WTC11 (cell line): Measurements from ENCODE around the gene CFL1. TPM values are rescaled to one million over a fixed set of nuclear protein-coding genes. Genes with fewer than 3 reads are reported as not detected.
"Not testable (repeated sequence)": the region's sequence is repeated elsewhere in the genome, so short reads cannot be mapped to it uniquely, and the experiment has no call there.

Experiments
- ATAC-seq: fragments of 200-7000 bp; cut with Tn5 transposase; 2 replicates; pipeline ENCODE4 v1.10.0; 2021; ENCODE audit warnings: mild to moderate bottlenecking, moderate library complexity
- CTCF ChIA-PET: fragments of 300-600 bp; sonication (Branson Sonifier 250); formaldehyde crosslinking; loops from one replicate; lab custom pipeline; 2021; ENCODE audit warnings: antibody characterized with exemption; lab: Charles Lee
- POLR2A ChIA-PET: fragments of 350-600 bp; sonication (Branson Sonifier 250); formaldehyde crosslinking; loops from one replicate; lab custom pipeline; 2021; ENCODE audit warnings: antibody characterized with exemption; lab: Charles Lee
- DNase-seq: peaks from one replicate; pipeline ENCODE4 v3.0.0; 2021; ENCODE audit warnings: low spot score
- H3K27ac Mint-ChIP-seq: 2 replicates; pipeline ENCODE4 v1.8.0; 2021; ENCODE audit warnings: mixed read lengths
- H3K27me3 Mint-ChIP-seq: 2 replicates; pipeline ENCODE4 v1.8.0; 2021; ENCODE audit warnings: low read depth, mild to moderate bottlenecking, moderate library complexity, mixed read lengths
- H3K36me3 Mint-ChIP-seq: 2 replicates; pipeline ENCODE4 v1.8.0; 2021; ENCODE audit warnings: mixed read lengths
- H3K4me1 Mint-ChIP-seq: 2 replicates; pipeline ENCODE4 v1.8.0; 2022; ENCODE audit warnings: mixed read lengths
- H3K4me3 Mint-ChIP-seq: 2 replicates; pipeline ENCODE4 v1.8.0; 2021; ENCODE audit warnings: mild to moderate bottlenecking, moderate library complexity, mixed read lengths
- H3K9me3 Mint-ChIP-seq: 2 replicates; pipeline ENCODE4 v1.8.0; 2021; ENCODE audit warnings: mixed read lengths
- AFF4 ChIP-seq: sonication (generic); formaldehyde crosslinking; IDR thresholded peaks from 2 replicates; pipeline ENCODE4 v1.8.1; 2023; ENCODE audit warnings: mild to moderate bottlenecking, missing genetic modification reagents, borderline replicate concordance
- ATF2 ChIP-seq: sonication (generic); formaldehyde crosslinking; IDR thresholded peaks from 2 replicates; pipeline ENCODE4 v1.8.1; 2022; ENCODE audit warnings: low read depth, missing genetic modification reagents, borderline replicate concordance
- CDX4 ChIP-seq: fragments of 250-450 bp; sonication (Bioruptor Pico); IDR thresholded peaks from 2 replicates; pipeline ENCODE4 v1.9.0; 2021; ENCODE audit warnings: moderate library complexity, mild to moderate bottlenecking, inconsistent platforms, borderline replicate concordance
- CREB1 ChIP-seq: sonication (generic); formaldehyde crosslinking; IDR thresholded peaks from 2 replicates; pipeline ENCODE4 v1.8.0; 2023; ENCODE audit warnings: mild to moderate bottlenecking, missing genetic modification reagents
- EMX1 ChIP-seq: fragments of 250-450 bp; sonication (Bioruptor Pico); IDR thresholded peaks from 2 replicates; pipeline ENCODE4 v1.8.0; 2021; ENCODE audit warnings: mild to moderate bottlenecking
- FOXK1 ChIP-seq: sonication (generic); formaldehyde crosslinking; IDR thresholded peaks from 2 replicates; pipeline ENCODE4 v1.8.0; 2022; ENCODE audit warnings: mild to moderate bottlenecking, moderate library complexity, missing genetic modification reagents
- FOXP1 ChIP-seq: sonication (generic); formaldehyde crosslinking; IDR thresholded peaks from 2 replicates; pipeline ENCODE4 v1.8.0; 2022; ENCODE audit warnings: missing genetic modification reagents, mild to moderate bottlenecking, moderate library complexity, borderline replicate concordance
- GABPB1 ChIP-seq: sonication (generic); formaldehyde crosslinking; IDR thresholded peaks from 2 replicates; pipeline ENCODE4 v1.8.1; 2023; ENCODE audit warnings: mild to moderate bottlenecking, missing genetic modification reagents
- GTF2I ChIP-seq: fragments of 250-450 bp; sonication (Bioruptor Pico); conservative IDR thresholded peaks from 2 replicates; pipeline ENCODE4 v1.4.0; 2021; ENCODE audit warnings: mild to moderate bottlenecking
- IRF2 ChIP-seq: sonication (generic); formaldehyde crosslinking; IDR thresholded peaks from 2 replicates; pipeline ENCODE4 v1.8.0; 2022; ENCODE audit warnings: low read depth, missing genetic modification reagents, borderline replicate concordance
- MXD4 ChIP-seq: fragments of 250-450 bp; sonication (Bioruptor Pico); IDR thresholded peaks from 2 replicates; pipeline ENCODE4 v1.8.0; 2021; ENCODE audit warnings: mild to moderate bottlenecking, moderate library complexity, borderline replicate concordance
- NR1H2 ChIP-seq: sonication (generic); formaldehyde crosslinking; IDR thresholded peaks from 2 replicates; pipeline ENCODE4 v1.9.0; 2021; ENCODE audit warnings: mild to moderate bottlenecking, moderate library complexity, missing genetic modification reagents
- PRRX2 ChIP-seq: fragments of 250-450 bp; sonication (Bioruptor Pico); IDR thresholded peaks from 2 replicates; pipeline ENCODE4 v1.8.0; 2021; ENCODE audit warnings: mild to moderate bottlenecking
- RORB ChIP-seq: fragments of 250-450 bp; sonication (Bioruptor Pico); IDR thresholded peaks from 2 replicates; pipeline ENCODE4 v1.9.0; 2021; ENCODE audit warnings: mild to moderate bottlenecking
- STAT6 ChIP-seq: sonication (generic); formaldehyde crosslinking; conservative IDR thresholded peaks from 2 replicates; pipeline ENCODE4 v1.8.1; 2023; ENCODE audit warnings: mild to moderate bottlenecking, low read depth, missing genetic modification reagents, moderate library complexity
- TEAD4 ChIP-seq: sonication (generic); formaldehyde crosslinking; IDR thresholded peaks from 2 replicates; pipeline ENCODE4 v1.8.0; 2022; ENCODE audit warnings: mild to moderate bottlenecking, missing genetic modification reagents
- TP53 ChIP-seq: sonication (generic); formaldehyde crosslinking; IDR thresholded peaks from 2 replicates; pipeline ENCODE4 v1.8.1; 2023; ENCODE audit warnings: mild to moderate bottlenecking, missing genetic modification reagents
- ZNF219 ChIP-seq: sonication (generic); formaldehyde crosslinking; IDR thresholded peaks from 2 replicates; pipeline ENCODE4 v1.8.0; 2023; ENCODE audit warnings: missing genetic modification reagents, mild to moderate bottlenecking, borderline replicate concordance
- ZNF317 ChIP-seq: sonication (generic); formaldehyde crosslinking; IDR thresholded peaks from 2 replicates; pipeline ENCODE4 v1.8.1; 2023; ENCODE audit warnings: low read depth, mild to moderate bottlenecking, moderate library complexity, missing genetic modification reagents, borderline replicate concordance
- ZNF396 ChIP-seq: fragments of 250-450 bp; sonication (Bioruptor Pico); IDR thresholded peaks from 2 replicates; pipeline ENCODE4 v1.8.0; 2021; ENCODE audit warnings: mild to moderate bottlenecking, moderate library complexity, borderline replicate concordance
- total RNA-seq: library from RNA; stranded (reverse); gene quantifications from 3 replicates; pipeline ENCODE4 v1.2.3, GENCODE V29; 2021

The CFL1 gene
- total RNA-seq, 1 experiment from 2014 or later: 1,073 TPM

GRCh38 chr11:65848693-65849092 lies 9.3 kb downstream of the CFL1 start:
- not testable (repeated sequence) for H3K4me3 Mint-ChIP-seq, H3K9me3 Mint-ChIP-seq, ATAC-seq, H3K27ac Mint-ChIP-seq, DNase-seq
- ChIA-PET CTCF (interaction anchor here (0.7 to 6.3 kb wide), 9 partner anchors 11 to 137 kb away, joined by 3 to 134 read pairs (median 12); partner anchors contain the start of genes AP5B1, CCDC85B, FIBP and KAT5), POLR2A (interaction anchor here (0.7 kb wide), 1 partner anchor 499 kb away, joined by 3 read pairs; the partner anchor contains the start of gene B4GAT1)
- Mint-ChIP-seq H3K4me1 (peaks cover 11% of the 10 kb centered on the region), H3K27me3 (peaks cover 13% of the 10 kb centered on the region), H3K36me3 (peaks cover 22% of the 10 kb centered on the region)

- ChIA-PET CTCF (interaction anchor here (0.7 to 3.5 kb wide), 5 partner anchors 12 to 1441 kb away, joined by 3 to 14 read pairs (median 9); partner anchors contain the start of genes ANKRD13D, FIBP and MUS81), POLR2A (no interaction called here)
- peaks cover 13% of the 10 kb centered on the region for H3K27me3 Mint-ChIP-seq
- TF ChIP-seq FOXK1 (CRISPR knock-in tag) (no peak), TP53 (CRISPR knock-in tag) (no peak), FOXP1 (CRISPR knock-in tag) (no peak), ATF2 (CRISPR knock-in tag) (no peak), RORB (CRISPR knock-in tag) (no peak), ZNF396 (no peak), CREB1 (CRISPR knock-in tag) (no peak), PRRX2 (CRISPR knock-in tag) (no peak)
- DNase-seq: no peak
- peaks cover 11% of the 10 kb centered on the region for H3K4me1 Mint-ChIP-seq
- peaks cover 6% of the 10 kb centered on the region; the same call in 1 of the 2 replicates for H3K9me3 Mint-ChIP-seq
- no peak overlapping the region for H3K4me3 Mint-ChIP-seq
- H3K36me3 Mint-ChIP-seq: peaks cover 14% of the 10 kb centered on the region
- ATAC-seq: no peak
- no peak overlapping the region for H3K27ac Mint-ChIP-seq
Observed at GRCh38 chr11:65847746-65848145, 10.2 kb downstream of the CFL1 start.

- no peaks in the 10 kb centered on the region for H3K9me3 Mint-ChIP-seq
- H3K4me3 Mint-ChIP-seq: no peak overlapping the region
- H3K36me3 Mint-ChIP-seq: no peaks in the 10 kb centered on the region
- CTCF ChIA-PET: interaction anchor here (1.2 to 2.2 kb wide), 2 partner anchors 40 to 65 kb away, joined by 6 read pairs; no protein-coding TSS in a partner anchor
- H3K4me1 Mint-ChIP-seq: peaks cover 3% of the 10 kb centered on the region
- POLR2A ChIA-PET: no interaction called here
- no peak for DNase-seq
- no peak overlapping the region for H3K27ac Mint-ChIP-seq
- peaks cover 13% of the 10 kb centered on the region for H3K27me3 Mint-ChIP-seq
- no peak for TF ChIP-seq NR1H2 (CRISPR knock-in tag)
- no peak for TF ChIP-seq ZNF219 (CRISPR knock-in tag)
- no peak for TF ChIP-seq STAT6 (CRISPR knock-in tag)
- no peak for TF ChIP-seq EMX1 (CRISPR knock-in tag)
- ATAC-seq: no peak
Observed at GRCh38 chr11:65844231-65844872, 13.6 kb downstream of the CFL1 start.

- Mint-ChIP-seq H3K27me3 (peaks cover 13% of the 10 kb centered on the region), H3K9me3 (no peaks in the 10 kb centered on the region), H3K4me1 (no peaks in the 10 kb centered on the region), H3K36me3 (no peaks in the 10 kb centered on the region), H3K4me3 (no peak overlapping the region), H3K27ac (no peak overlapping the region)
- ATAC-seq (no peak), DNase-seq (no peak)
- ChIA-PET CTCF (interaction anchor here (0.6 to 2.7 kb wide), 6 partner anchors 8 to 64 kb away, joined by 3 to 9 read pairs (median 4); partner anchors contain the start of gene MUS81), POLR2A (no interaction called here)
- TF ChIP-seq CDX4 (no peak), IRF2 (CRISPR knock-in tag) (no peak), AFF4 (CRISPR knock-in tag) (no peak), GTF2I (no peak), MXD4 (CRISPR knock-in tag) (no peak), TEAD4 (CRISPR knock-in tag) (no peak), ZNF317 (CRISPR knock-in tag) (no peak), GABPB1 (no peak)
Observed at GRCh38 chr11:65843811-65844210, 14.2 kb downstream of the CFL1 start.
